Measurements from ENCODE around the gene CALHM3.

The CALHM3 gene

DNA sequence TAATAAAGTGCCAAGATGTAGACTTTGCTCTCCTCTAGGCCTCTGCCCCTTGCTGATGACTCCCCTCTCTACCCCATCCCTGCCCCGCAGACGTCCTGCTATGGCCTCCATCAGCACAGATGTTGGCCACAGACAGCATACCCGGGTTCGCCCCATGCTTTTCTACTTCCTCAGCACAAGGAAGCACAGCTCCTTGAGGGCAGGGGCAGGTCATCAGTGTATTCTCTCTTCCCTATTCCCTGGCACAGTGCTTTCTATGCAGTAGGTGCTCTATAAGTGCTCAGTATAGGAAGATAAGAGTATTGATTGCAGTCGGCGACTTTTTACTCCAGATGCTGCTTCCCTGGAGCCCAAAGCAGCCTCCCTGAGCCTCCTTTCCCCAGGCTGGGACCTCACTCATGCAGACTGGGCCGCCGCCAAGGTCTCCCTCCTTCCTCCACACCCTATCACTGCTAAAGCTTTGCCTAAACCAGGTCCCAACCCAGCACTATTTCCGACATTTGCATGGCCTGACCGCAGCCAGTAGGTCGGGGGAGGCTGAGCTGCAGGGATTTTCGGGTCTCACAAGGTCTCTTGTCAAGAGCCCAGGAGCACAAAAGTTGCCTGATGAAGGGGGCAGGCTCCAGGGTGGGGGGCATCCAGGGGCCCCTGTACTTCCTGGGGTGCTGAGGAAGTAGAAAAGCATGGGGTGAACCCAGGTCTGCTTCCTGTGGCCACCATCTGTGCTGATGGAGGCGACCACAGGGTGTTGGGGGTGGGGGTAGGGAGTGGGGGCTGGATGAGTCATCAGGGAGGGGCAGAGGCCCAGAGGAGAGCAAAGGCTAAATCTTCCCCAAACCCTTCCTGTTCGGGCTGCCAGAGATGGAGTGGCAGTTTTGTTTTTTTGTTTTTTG lies 8.0 kb downstream of the CALHM3 start:
- TF ChIP-seq, protein P1, sequence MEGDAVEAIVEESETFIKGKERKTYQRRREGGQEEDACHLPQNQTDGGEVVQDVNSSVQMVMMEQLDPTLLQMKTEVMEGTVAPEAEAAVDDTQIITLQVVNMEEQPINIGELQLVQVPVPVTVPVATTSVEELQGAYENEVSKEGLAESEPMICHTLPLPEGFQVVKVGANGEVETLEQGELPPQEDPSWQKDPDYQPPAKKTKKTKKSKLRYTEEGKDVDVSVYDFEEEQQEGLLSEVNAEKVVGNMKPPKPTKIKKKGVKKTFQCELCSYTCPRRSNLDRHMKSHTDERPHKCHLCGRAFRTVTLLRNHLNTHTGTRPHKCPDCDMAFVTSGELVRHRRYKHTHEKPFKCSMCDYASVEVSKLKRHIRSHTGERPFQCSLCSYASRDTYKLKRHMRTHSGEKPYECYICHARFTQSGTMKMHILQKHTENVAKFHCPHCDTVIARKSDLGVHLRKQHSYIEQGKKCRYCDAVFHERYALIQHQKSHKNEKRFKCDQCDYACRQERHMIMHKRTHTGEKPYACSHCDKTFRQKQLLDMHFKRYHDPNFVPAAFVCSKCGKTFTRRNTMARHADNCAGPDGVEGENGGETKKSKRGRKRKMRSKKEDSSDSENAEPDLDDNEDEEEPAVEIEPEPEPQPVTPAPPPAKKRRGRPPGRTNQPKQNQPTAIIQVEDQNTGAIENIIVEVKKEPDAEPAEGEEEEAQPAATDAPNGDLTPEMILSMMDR (IDR thresholded peaks at IDR 0.05; ENCODE audit: low read depth, low read length, missing control alignments) = no peak
- DNase-seq (ENCODE audit: extremely low read depth, low read depth) = no peak
- no peak overlapping the region for H3K4me3 ChIP-seq (replicated peaks; ENCODE audit: low read depth, low read length)

- TF ChIP-seq, protein P1 (IDR thresholded peaks at IDR 0.05; ENCODE audit: low read depth, low read length, missing control alignments) = no peak
- no peak for DNase-seq (ENCODE audit: extremely low read depth, low read depth)
- no peak overlapping the region for H3K4me3 ChIP-seq (replicated peaks; ENCODE audit: low read depth, low read length)
These were observed 9.8 kb downstream of the CALHM3 start for GRCh38 chr10:103469201-103469600.

DNA sequence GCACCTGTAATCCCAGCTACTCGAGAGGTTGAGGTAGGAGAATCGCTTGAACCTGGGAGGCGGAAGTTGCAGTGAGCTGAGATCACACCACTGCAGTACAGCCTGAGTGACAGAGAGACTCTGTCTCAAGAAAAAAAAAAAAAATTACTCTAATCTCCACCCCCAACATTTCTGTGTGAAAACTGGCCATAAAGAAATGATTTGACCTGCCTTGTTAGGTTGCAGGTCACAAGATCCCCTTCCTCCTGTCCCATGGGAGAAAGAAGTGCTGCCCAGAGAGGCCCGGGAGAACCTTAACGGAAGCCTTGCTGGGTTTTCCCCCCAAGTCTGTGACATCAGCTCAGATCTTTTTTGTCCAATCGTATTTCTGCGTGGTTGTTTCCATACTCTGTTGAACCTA lies 11.6 kb downstream of the CALHM3 start:
- TF ChIP-seq, protein P1 (IDR thresholded peaks at IDR 0.05; ENCODE audit: low read depth, low read length, missing control alignments) = no peak

GRCh38 chr10:103466734-103467133 lies 12.3 kb downstream of the CALHM3 start:
- DNase-seq (ENCODE audit: extremely low read depth, low read depth) = no peak
- no peak overlapping the region for H3K4me3 ChIP-seq (replicated peaks; ENCODE audit: low read depth, low read length)
- TF ChIP-seq, protein P1 (IDR thresholded peaks at IDR 0.05; ENCODE audit: low read depth, low read length, missing control alignments) = no peak

More for the DNA sequence above, 11.6 kb downstream of the CALHM3 start:
- no peak overlapping the region for H3K4me3 ChIP-seq (replicated peaks; ENCODE audit: low read depth, low read length)
- no peak for DNase-seq (ENCODE audit: extremely low read depth, low read depth)

DNA sequence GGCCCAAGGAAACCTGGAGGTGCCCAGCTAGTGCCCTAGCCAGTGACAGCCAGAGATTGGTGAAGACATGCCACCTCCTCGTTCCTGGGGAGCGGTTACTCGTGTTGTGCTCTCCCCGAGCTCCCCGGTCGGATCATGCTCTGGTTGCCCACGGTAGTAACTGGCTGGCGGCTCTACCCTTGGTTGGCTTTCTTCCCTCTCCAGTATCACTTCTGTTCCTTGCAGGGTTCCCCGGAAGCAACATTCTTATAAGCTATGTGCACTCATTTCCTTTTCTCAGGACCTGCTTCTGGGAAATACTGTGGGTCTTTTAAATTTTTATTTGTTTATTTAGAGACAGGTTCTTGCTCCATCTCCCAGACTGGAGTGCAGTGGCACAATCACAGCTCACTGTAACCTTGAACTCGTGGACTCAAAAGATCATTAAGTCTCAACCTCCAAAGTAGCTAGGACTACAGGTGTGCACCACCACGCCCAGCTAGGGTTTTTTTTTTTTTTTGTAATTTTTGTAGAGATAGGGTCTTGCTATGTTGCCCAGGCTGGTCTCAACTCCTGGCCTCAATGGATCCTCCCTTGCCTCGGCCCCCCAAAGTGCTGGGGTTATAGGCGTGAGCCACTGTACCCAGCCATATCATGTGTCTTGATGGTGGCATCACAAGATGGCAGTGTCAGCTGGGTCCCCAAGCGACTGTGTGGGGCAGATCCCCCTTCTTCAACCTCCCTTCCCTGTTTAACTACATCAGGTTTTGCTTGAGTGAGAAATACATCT lies 13.4 kb downstream of the CALHM3 start:
- TF ChIP-seq, protein P1 (IDR thresholded peaks at IDR 0.05; ENCODE audit: low read depth, low read length, missing control alignments) = no peak
- no peak for DNase-seq (ENCODE audit: extremely low read depth, low read depth)
- no peak overlapping the region for H3K4me3 ChIP-seq (replicated peaks; ENCODE audit: low read depth, low read length)

GRCh38 chr10:103463499-103463898 lies 15.5 kb downstream of the CALHM3 start:
- TF ChIP-seq, protein P1 (IDR thresholded peaks at IDR 0.05; ENCODE audit: low read depth, low read length, missing control alignments) = no peak
- no peak overlapping the region for H3K4me3 ChIP-seq (replicated peaks; ENCODE audit: low read depth, low read length)
- DNase-seq (ENCODE audit: extremely low read depth, low read depth) = no peak
